Liver (tissue), 9 donors: ENCODE measurements around the gene CDCP2. TPM values are rescaled to one million over a fixed set of nuclear protein-coding genes. Genes with fewer than 3 reads are reported as not detected.

Experiments
- DNase-seq: peaks from one replicate; pipeline ENCODE4 v3.0.0-alpha.2; 2017; ENCODE audit warnings: low spot score
- H3K27ac ChIP-seq, 2 donors: one replicate each; pipeline ENCODE4 v1.7.0; 2013; ENCODE audit warnings: inconsistent platforms in 2 of 2, low read length in 2 of 2, control low read depth in 1 of 2, low read depth in 1 of 2, mild to moderate bottlenecking in 1 of 2
- H3K27me3 ChIP-seq, 4 donors: one replicate each; pipeline versions ENCODE4 v1.6.1 to v1.7.0; 2013; ENCODE audit warnings: low read length in 3 of 4, inconsistent platforms in 1 of 4, mild to moderate bottlenecking in 1 of 4, moderate library complexity in 1 of 4; ENCODE audit not compliant: control insufficient read depth in 4 of 4, insufficient read depth in 4 of 4
- H3K36me3 ChIP-seq, 4 donors: one replicate each; pipeline versions ENCODE4 v1.6.1 to v1.7.0; 2013; ENCODE audit warnings: low read length in 3 of 4, mild to moderate bottlenecking in 3 of 4, low read depth in 1 of 4, moderate library complexity in 1 of 4; ENCODE audit not compliant: control insufficient read depth in 4 of 4, insufficient read depth in 3 of 4
- H3K4me1 ChIP-seq, 4 donors: one replicate each; pipeline versions ENCODE4 v1.6.1 to v1.7.0; 2013; ENCODE audit warnings: low read length in 3 of 4, mild to moderate bottlenecking in 3 of 4, moderate library complexity in 1 of 4; ENCODE audit not compliant: control insufficient read depth in 4 of 4, insufficient read depth in 4 of 4
- H3K4me3 ChIP-seq, 3 donors: one replicate each; pipeline versions ENCODE4 v1.6.1 to v1.7.0; 2013; ENCODE audit warnings: low read length in 3 of 3, control low read depth in 1 of 3, low read depth in 1 of 3, mild to moderate bottlenecking in 1 of 3
- H3K9ac ChIP-seq, 2 donors: one replicate each; pipeline ENCODE4 v1.7.0; 2013; ENCODE audit warnings: low read length in 2 of 2, mild to moderate bottlenecking in 2 of 2, moderate library complexity in 2 of 2, control low read depth in 1 of 2, low read depth in 1 of 2
- H3K9me3 ChIP-seq, 4 donors: one replicate each; pipeline versions ENCODE4 v1.6.1 to v1.7.0; 2013; ENCODE audit warnings: low read length in 3 of 4; ENCODE audit not compliant: control insufficient read depth in 4 of 4
- ATF3 ChIP-seq: IDR thresholded peaks from 2 replicates; pipeline ENCODE4 v1.6.1; 2016; ENCODE audit warnings: antibody characterized with exemption
- CTCF ChIP-seq: fragments of 150-350 bp; IDR thresholded peaks from 2 replicates; pipeline ENCODE4 v1.5.1; 2017; ENCODE audit warnings: improper control_type of control experiment, low read depth, low read length; ENCODE audit not compliant: missing input control
- EGR1 ChIP-seq, 2 donors: IDR thresholded peaks; 2 replicates each; pipeline ENCODE4 v1.6.1; 2016 to 2018; ENCODE audit warnings: antibody characterized with exemption in 2 of 2, low read depth in 2 of 2
- FOXA1 ChIP-seq: IDR thresholded peaks from 2 replicates; pipeline ENCODE4 v1.6.1; 2016; ENCODE audit warnings: antibody characterized with exemption
- FOXA2 ChIP-seq: IDR thresholded peaks from 2 replicates; pipeline ENCODE4 v1.6.1; 2016; ENCODE audit warnings: antibody characterized with exemption
- GABPA ChIP-seq, 2 donors: IDR thresholded peaks in 1 of 2; conservative IDR thresholded peaks in 1 of 2; 2 replicates each; pipeline ENCODE4 v1.6.1; 2016; ENCODE audit warnings: antibody characterized with exemption in 2 of 2, mild to moderate bottlenecking in 1 of 2, moderate library complexity in 1 of 2
- HNF4A ChIP-seq, 2 donors: conservative IDR thresholded peaks; 2 replicates each; pipeline ENCODE4 v1.6.1; 2016; ENCODE audit warnings: antibody characterized with exemption in 2 of 2, mild to moderate bottlenecking in 2 of 2
- HNF4G ChIP-seq: IDR thresholded peaks from 2 replicates; pipeline ENCODE4 v1.6.1; 2016; ENCODE audit warnings: antibody characterized with exemption
- JUND ChIP-seq, 2 donors: IDR thresholded peaks; 2 replicates each; pipeline ENCODE4 v1.6.1; 2016; ENCODE audit warnings: antibody characterized with exemption in 2 of 2
- MAX ChIP-seq: IDR thresholded peaks from 2 replicates; pipeline ENCODE4 v1.6.1; 2016; ENCODE audit warnings: antibody characterized with exemption
- NR2F2 ChIP-seq: IDR thresholded peaks from 2 replicates; pipeline ENCODE4 v1.6.1; 2016; ENCODE audit warnings: antibody characterized with exemption
- RAD21 ChIP-seq, 2 donors: IDR thresholded peaks; 2 replicates each; pipeline ENCODE4 v1.6.1; 2016; ENCODE audit warnings: antibody characterized with exemption in 2 of 2, mild to moderate bottlenecking in 2 of 2
- REST ChIP-seq: IDR thresholded peaks from 2 replicates; pipeline ENCODE4 v1.6.1; 2016; ENCODE audit warnings: antibody characterized with exemption, mild to moderate bottlenecking
- RXRA ChIP-seq, 2 donors: IDR thresholded peaks; 2 replicates each; pipeline ENCODE4 v1.6.1; 2017 to 2018; ENCODE audit warnings: antibody characterized with exemption in 2 of 2, mild to moderate bottlenecking in 1 of 2
- SP1 ChIP-seq: IDR thresholded peaks from 2 replicates; pipeline ENCODE4 v1.6.1; 2018; ENCODE audit warnings: antibody characterized with exemption, mild to moderate bottlenecking
- TAF1 ChIP-seq: conservative IDR thresholded peaks from 2 replicates; pipeline ENCODE4 v1.6.1; 2016; ENCODE audit warnings: antibody characterized with exemption, mild to moderate bottlenecking
- YY1 ChIP-seq: IDR thresholded peaks from 2 replicates; pipeline ENCODE4 v1.6.1; 2016; ENCODE audit warnings: antibody characterized with exemption, mild to moderate bottlenecking
- ZBTB33 ChIP-seq: IDR thresholded peaks from 2 replicates; pipeline ENCODE4 v1.6.1; 2016; ENCODE audit warnings: antibody characterized with exemption
- WGBS: extraction: QIAGEN DNeasy Blood & Tissue Kit; methylation state at CpG from one replicate; pipeline ENCODE4 v1.1.7; 2013; 5-methylcytosine and 5-hydroxymethylcytosine counted together
- polyA plus RNA-seq, 2 donors: library from polyadenylated mRNA; stranded (reverse) in 1 of 2; unstranded in 1 of 2; fragments of 200-250 nt in 1 of 2; fragments of >200 nt in 1 of 2; fragmentation: Nextera tagmentation in 1 of 2; extraction: Ambion mirVana in 1 of 2; gene quantifications; one replicate each; pipeline versions ENCODE4 v1.2.1 to v1.2.3, GENCODE V29; 2013 to 2015
- total RNA-seq, 2 donors: library from RNA; depleted of rRNA; stranded (reverse); fragments of >200 nt; gene quantifications; one replicate each; pipeline ENCODE4 v1.2.3, GENCODE V29; 2014
- donor health status: healthy.
- donor health status: healthy.
- donor health status: healthy.
- donor health status: healthy.
- donor health status: healthy.

Gene CDCP2
- total and polyA plus RNA-seq, 4 donors: under 0.01 TPM; not detected in 3

GRCh38 chr1:54156986-54157385 lies 4.2 kb upstream of the CDCP2 start:
- H3K4me3 ChIP-seq: no peak overlapping the region
- no peaks in the 10 kb centered on the region for H3K36me3 ChIP-seq
- TF ChIP-seq TAF1: no peak
- no peak for TF ChIP-seq RXRA (IDR thresholded peaks at IDR 0.05)
- no peak for TF ChIP-seq HNF4G
- TF ChIP-seq EGR1 (IDR thresholded peaks at IDR 0.05; ENCODE audit: low read depth in 2 of 2): no peak
- TF ChIP-seq FOXA1: no peak
- no peak for TF ChIP-seq ATF3
- TF ChIP-seq ZBTB33: no peak
- no peaks in the 10 kb centered on the region for H3K27me3 ChIP-seq
- DNase-seq: no peak
- no peak overlapping the region for H3K9ac ChIP-seq
- H3K9me3 ChIP-seq: no peaks in the 10 kb centered on the region
- no peak overlapping the region for H3K27ac ChIP-seq
- 88% methylated on average over 7 of the region's 7 CpGs for WGBS
- H3K4me1 ChIP-seq: peaks cover 4 to 9% (median 7%) of the 10 kb centered on the region in 4 donors

- WGBS: 96% methylated on average over 3 of the region's 3 CpGs
- TF ChIP-seq JUND (IDR thresholded peaks at IDR 0.05) (no peak), CTCF (no peak), REST (no peak), YY1 (no peak), FOXA2 (no peak), MAX (no peak), EGR1 (IDR thresholded peaks at IDR 0.05; ENCODE audit: low read depth in 2 of 2) (no peak), TAF1 (no peak), ATF3 (no peak), NR2F2 (no peak), SP1 (no peak), RXRA (IDR thresholded peaks at IDR 0.05) (no peak), HNF4G (no peak), RAD21 (IDR thresholded peaks at IDR 0.05) (no peak), HNF4A (conservative IDR thresholded peaks at IDR 0.05) (no peak), GABPA (IDR thresholded peaks at IDR 0.05 in 1 of 2, conservative IDR thresholded peaks at IDR 0.05 in 1 of 2) (no peak)
- Histone ChIP-seq H3K9me3 (no peaks in the 10 kb centered on the region), H3K36me3 (no peaks in the 10 kb centered on the region), H3K4me3 (no peak overlapping the region), H3K27me3 (no peaks in the 10 kb centered on the region), H3K27ac (no peak overlapping the region), H3K4me1 (peaks cover 4 to 9% (median 7%) of the 10 kb centered on the region in 4 donors), H3K9ac (no peak overlapping the region)
- DNase-seq: no peak
Measured at GRCh38 chr1:54156201-54156600, 3.4 kb upstream of the CDCP2 start.
